Astrocyte (in vitro differentiated cells and primary cell): ENCODE measurements around the gene ADARB2.

ENCODE experiments used
- EZH2 ChIP-seq: IDR thresholded peaks from 2 replicates; pipeline ENCODE4 v1.6.1; 2012; ENCODE audit warnings: mild to moderate bottlenecking, low read length, inconsistent platforms; ENCODE audit not compliant: insufficient read depth
- TF ChIP-seq, protein P1 (sequence below): IDR thresholded peaks from 2 replicates; pipeline ENCODE4 v1.5.1; 2011; ENCODE audit warnings: low read depth, mild to moderate bottlenecking, inconsistent platforms, low read length, moderate library complexity; ENCODE audit not compliant: insufficient read depth

DNA sequence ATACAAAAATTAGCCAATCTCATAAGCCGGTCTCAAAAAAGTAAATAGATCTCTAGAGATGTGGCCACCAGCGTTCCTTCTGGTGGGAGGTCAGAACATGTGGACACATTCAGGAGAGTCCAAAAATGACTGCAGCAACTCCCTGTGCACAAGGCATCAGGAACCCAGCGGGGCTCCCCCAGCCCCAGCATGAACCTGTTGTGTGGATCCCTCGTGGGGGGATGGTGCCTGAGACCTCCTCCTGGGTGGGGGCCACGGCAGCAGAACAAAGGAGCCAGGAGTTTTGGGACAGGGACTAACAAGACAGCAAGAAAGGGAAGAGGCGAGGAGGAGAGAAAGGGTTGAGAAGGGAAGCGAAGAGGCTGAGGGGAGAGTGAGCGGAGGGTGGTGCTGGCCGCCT lies 559.4 kb downstream of the ADARB2 start:
- TF ChIP-seq, protein P1, sequence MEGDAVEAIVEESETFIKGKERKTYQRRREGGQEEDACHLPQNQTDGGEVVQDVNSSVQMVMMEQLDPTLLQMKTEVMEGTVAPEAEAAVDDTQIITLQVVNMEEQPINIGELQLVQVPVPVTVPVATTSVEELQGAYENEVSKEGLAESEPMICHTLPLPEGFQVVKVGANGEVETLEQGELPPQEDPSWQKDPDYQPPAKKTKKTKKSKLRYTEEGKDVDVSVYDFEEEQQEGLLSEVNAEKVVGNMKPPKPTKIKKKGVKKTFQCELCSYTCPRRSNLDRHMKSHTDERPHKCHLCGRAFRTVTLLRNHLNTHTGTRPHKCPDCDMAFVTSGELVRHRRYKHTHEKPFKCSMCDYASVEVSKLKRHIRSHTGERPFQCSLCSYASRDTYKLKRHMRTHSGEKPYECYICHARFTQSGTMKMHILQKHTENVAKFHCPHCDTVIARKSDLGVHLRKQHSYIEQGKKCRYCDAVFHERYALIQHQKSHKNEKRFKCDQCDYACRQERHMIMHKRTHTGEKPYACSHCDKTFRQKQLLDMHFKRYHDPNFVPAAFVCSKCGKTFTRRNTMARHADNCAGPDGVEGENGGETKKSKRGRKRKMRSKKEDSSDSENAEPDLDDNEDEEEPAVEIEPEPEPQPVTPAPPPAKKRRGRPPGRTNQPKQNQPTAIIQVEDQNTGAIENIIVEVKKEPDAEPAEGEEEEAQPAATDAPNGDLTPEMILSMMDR: no peak
- TF ChIP-seq EZH2: no peak
